ENCODE measurements around the gene ELMO1. TPM values are rescaled to one million over a fixed set of nuclear protein-coding genes. Genes with fewer than 3 reads are reported as not detected.

ELMO1 gene
- polyA plus RNA-seq, 1 donor (not counting 4 experiments of a cell fraction or from before 2014, with no cell fraction given), result not detected

DNA sequence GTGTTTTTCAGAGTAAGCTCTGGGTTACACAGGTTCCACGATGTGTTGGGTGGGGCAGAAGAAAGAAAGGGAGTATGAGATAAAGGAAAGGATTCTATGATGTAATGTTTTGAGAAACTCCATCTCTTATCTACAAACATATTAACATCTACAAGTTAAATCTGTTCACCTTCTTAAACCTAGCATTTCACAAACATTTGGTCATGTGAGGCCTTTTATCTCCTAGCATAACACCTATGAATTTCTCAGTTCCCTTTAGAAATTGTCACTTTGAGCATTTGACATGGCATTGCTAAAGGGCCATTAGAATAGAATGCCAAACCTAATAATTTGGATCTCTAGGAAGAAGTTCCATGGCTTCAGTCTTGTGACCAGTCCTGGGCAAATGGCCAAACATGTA is 507.3 kb downstream of the ELMO1 start:
- Histone ChIP-seq H3K4me1 (ENCODE audit: control insufficient read depth, extremely low read depth, insufficient read depth, low read length) (no peaks in the 10 kb centered on the region), H3K9me1 (ENCODE audit: control insufficient read depth, extremely low read depth, insufficient read depth, low read length) (no peaks in the 10 kb centered on the region), H3K79me2 (ENCODE audit: control insufficient read depth, insufficient read depth, low read length) (no peaks in the 10 kb centered on the region), H3K9me3 (ENCODE audit: control insufficient read depth, low read depth, low read length) (peaks cover 8% of the 10 kb centered on the region), H3K9ac (ENCODE audit: control insufficient read depth, extremely low read depth, insufficient read depth, low read length) (no peak overlapping the region), H3K36me3 (ENCODE audit: control insufficient read depth in 2 of 2, extremely low read depth in 1 of 2, insufficient read depth in 2 of 2, low read length in 2 of 2) (no peaks in the 10 kb centered on the region), H3K4me3 (ENCODE audit: control insufficient read depth in 2 of 3, extremely low read depth in 1 of 3, insufficient read depth in 2 of 3, low read depth in 1 of 3, low read length in 3 of 3) (no peak overlapping the region), H4K20me1 (ENCODE audit: control insufficient read depth, extremely low read depth, insufficient read depth, low read length) (no peaks in the 10 kb centered on the region), H3K27me3 (ENCODE audit: control insufficient read depth, extremely low read depth, insufficient read depth, low read length) (no peaks in the 10 kb centered on the region), H3K27ac (ENCODE audit: control insufficient read depth, insufficient read depth, low read length) (no peak overlapping the region), H2AFZ (ENCODE audit: control insufficient read depth, low read length) (no peak overlapping the region), H3K4me2 (ENCODE audit: control insufficient read depth, extremely low read depth, insufficient read depth, low read depth, low read length) (no peak overlapping the region)
- TF ChIP-seq, protein P1, sequence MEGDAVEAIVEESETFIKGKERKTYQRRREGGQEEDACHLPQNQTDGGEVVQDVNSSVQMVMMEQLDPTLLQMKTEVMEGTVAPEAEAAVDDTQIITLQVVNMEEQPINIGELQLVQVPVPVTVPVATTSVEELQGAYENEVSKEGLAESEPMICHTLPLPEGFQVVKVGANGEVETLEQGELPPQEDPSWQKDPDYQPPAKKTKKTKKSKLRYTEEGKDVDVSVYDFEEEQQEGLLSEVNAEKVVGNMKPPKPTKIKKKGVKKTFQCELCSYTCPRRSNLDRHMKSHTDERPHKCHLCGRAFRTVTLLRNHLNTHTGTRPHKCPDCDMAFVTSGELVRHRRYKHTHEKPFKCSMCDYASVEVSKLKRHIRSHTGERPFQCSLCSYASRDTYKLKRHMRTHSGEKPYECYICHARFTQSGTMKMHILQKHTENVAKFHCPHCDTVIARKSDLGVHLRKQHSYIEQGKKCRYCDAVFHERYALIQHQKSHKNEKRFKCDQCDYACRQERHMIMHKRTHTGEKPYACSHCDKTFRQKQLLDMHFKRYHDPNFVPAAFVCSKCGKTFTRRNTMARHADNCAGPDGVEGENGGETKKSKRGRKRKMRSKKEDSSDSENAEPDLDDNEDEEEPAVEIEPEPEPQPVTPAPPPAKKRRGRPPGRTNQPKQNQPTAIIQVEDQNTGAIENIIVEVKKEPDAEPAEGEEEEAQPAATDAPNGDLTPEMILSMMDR (optimal IDR thresholded peaks at IDR 0.05 in 1 of 3, IDR thresholded peaks at IDR 0.05 in 1 of 3, conservative IDR thresholded peaks at IDR 0.05 in 1 of 3; ENCODE audit: extremely low read depth in 1 of 3, insufficient read depth in 2 of 3, low read length in 3 of 3), result no peak
- TF ChIP-seq EZH2 (IDR thresholded peaks at IDR 0.05; ENCODE audit: low read length), result no peak
- no peak for DNase-seq (ENCODE audit: low read depth, low spot score)
- dilution Hi-C loops (cut with MboI; ENCODE audit: extremely low pct_ligation_motif_present, low sequenced_read_pairs), result no loop called here
- no peak for FAIRE-seq

GRCh38 chr7:36939816-36940215 is 508.8 kb downstream of the ELMO1 start:
- Histone ChIP-seq H2AFZ (ENCODE audit: control insufficient read depth, low read length) (no peak overlapping the region), H3K9me1 (ENCODE audit: control insufficient read depth, extremely low read depth, insufficient read depth, low read length) (no peaks in the 10 kb centered on the region), H3K36me3 (ENCODE audit: control insufficient read depth in 2 of 2, extremely low read depth in 1 of 2, insufficient read depth in 2 of 2, low read length in 2 of 2) (no peaks in the 10 kb centered on the region), H3K27ac (ENCODE audit: control insufficient read depth, insufficient read depth, low read length) (no peak overlapping the region), H3K27me3 (ENCODE audit: control insufficient read depth, extremely low read depth, insufficient read depth, low read length) (no peaks in the 10 kb centered on the region), H3K4me2 (ENCODE audit: control insufficient read depth, extremely low read depth, insufficient read depth, low read depth, low read length) (no peak overlapping the region), H3K9me3 (ENCODE audit: control insufficient read depth, low read depth, low read length) (peaks cover 8% of the 10 kb centered on the region), H3K9ac (ENCODE audit: control insufficient read depth, extremely low read depth, insufficient read depth, low read length) (no peak overlapping the region), H4K20me1 (ENCODE audit: control insufficient read depth, extremely low read depth, insufficient read depth, low read length) (no peaks in the 10 kb centered on the region), H3K79me2 (ENCODE audit: control insufficient read depth, insufficient read depth, low read length) (no peaks in the 10 kb centered on the region), H3K4me1 (ENCODE audit: control insufficient read depth, extremely low read depth, insufficient read depth, low read length) (no peaks in the 10 kb centered on the region), H3K4me3 (ENCODE audit: control insufficient read depth in 2 of 3, extremely low read depth in 1 of 3, insufficient read depth in 2 of 3, low read depth in 1 of 3, low read length in 3 of 3) (no peak overlapping the region)
- dilution Hi-C loops (cut with MboI; ENCODE audit: extremely low pct_ligation_motif_present, low sequenced_read_pairs), result no loop called here
- FAIRE-seq (no peak), DNase-seq (ENCODE audit: low read depth, low spot score) (no peak)
- TF ChIP-seq EZH2 (IDR thresholded peaks at IDR 0.05; ENCODE audit: low read length), result no peak
- TF ChIP-seq, protein P1 (optimal IDR thresholded peaks at IDR 0.05 in 1 of 3, IDR thresholded peaks at IDR 0.05 in 1 of 3, conservative IDR thresholded peaks at IDR 0.05 in 1 of 3; ENCODE audit: extremely low read depth in 1 of 3, insufficient read depth in 2 of 3, low read length in 3 of 3), result no peak

Measured in keratinocyte (primary cell).